Activated T-cell treated with anti-CD3 and anti-CD28 coated beads, Interleukin-2, amount 50 U/mL, for 72 hours (primary cell): ENCODE results near the gene CYSLTR1. TPM values are rescaled to one million over a fixed set of nuclear protein-coding genes. Genes with fewer than 3 reads are reported as not detected.
A peak's percentile ranks its signal among the peaks of the same experiment; 100 is the strongest.

Experiments
- ATAC-seq, 2 donors: fragments of 150-1000 bp; cut with Tn5 transposase; replicated peaks in 1 of 2; 2 replicates each; pipeline ENCODE4 v1.10.0; 2021; ENCODE audit warnings: moderate library complexity in 2 of 2, mild to moderate bottlenecking in 1 of 2
- DNase-seq, 2 donors: peaks; one replicate each; pipeline ENCODE4 v3.0.0; 2021 to 2022; ENCODE audit warnings: mixed read lengths in 1 of 2
- H3K27ac Mint-ChIP-seq: one replicate; pipeline ENCODE4 v1.8.0; 2022; ENCODE audit warnings: mild to moderate bottlenecking, moderate library complexity, mixed read lengths
- H3K27me3 Mint-ChIP-seq: one replicate; pipeline ENCODE4 v1.8.0; 2022; ENCODE audit warnings: low read depth, mixed read lengths
- H3K36me3 Mint-ChIP-seq, 2 donors: one replicate each; pipeline ENCODE4 v1.8.0; 2022; ENCODE audit warnings: mixed read lengths in 2 of 2, mild to moderate bottlenecking in 1 of 2; ENCODE audit not compliant: insufficient read depth in 2 of 2
- H3K4me1 Mint-ChIP-seq: one replicate; pipeline ENCODE4 v1.8.0; 2022; ENCODE audit warnings: low read depth, mixed read lengths
- H3K4me3 Mint-ChIP-seq, 2 donors: one replicate each; pipeline ENCODE4 v1.8.0; 2022; ENCODE audit warnings: mild to moderate bottlenecking in 2 of 2, mixed read lengths in 2 of 2, moderate library complexity in 2 of 2
- H3K9me3 Mint-ChIP-seq, 2 donors: one replicate each; pipeline ENCODE4 v1.8.0; 2022; ENCODE audit warnings: mixed read lengths in 2 of 2
- total RNA-seq, 2 donors: library from RNA; stranded (reverse); gene quantifications; one replicate each; pipeline ENCODE4 v1.2.3, GENCODE V29; 2022

Gene CYSLTR1, protein sequence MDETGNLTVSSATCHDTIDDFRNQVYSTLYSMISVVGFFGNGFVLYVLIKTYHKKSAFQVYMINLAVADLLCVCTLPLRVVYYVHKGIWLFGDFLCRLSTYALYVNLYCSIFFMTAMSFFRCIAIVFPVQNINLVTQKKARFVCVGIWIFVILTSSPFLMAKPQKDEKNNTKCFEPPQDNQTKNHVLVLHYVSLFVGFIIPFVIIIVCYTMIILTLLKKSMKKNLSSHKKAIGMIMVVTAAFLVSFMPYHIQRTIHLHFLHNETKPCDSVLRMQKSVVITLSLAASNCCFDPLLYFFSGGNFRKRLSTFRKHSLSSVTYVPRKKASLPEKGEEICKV
- 1 to 10 TPM; 2.9 to 6.6 TPM for total RNA-seq

DNA sequence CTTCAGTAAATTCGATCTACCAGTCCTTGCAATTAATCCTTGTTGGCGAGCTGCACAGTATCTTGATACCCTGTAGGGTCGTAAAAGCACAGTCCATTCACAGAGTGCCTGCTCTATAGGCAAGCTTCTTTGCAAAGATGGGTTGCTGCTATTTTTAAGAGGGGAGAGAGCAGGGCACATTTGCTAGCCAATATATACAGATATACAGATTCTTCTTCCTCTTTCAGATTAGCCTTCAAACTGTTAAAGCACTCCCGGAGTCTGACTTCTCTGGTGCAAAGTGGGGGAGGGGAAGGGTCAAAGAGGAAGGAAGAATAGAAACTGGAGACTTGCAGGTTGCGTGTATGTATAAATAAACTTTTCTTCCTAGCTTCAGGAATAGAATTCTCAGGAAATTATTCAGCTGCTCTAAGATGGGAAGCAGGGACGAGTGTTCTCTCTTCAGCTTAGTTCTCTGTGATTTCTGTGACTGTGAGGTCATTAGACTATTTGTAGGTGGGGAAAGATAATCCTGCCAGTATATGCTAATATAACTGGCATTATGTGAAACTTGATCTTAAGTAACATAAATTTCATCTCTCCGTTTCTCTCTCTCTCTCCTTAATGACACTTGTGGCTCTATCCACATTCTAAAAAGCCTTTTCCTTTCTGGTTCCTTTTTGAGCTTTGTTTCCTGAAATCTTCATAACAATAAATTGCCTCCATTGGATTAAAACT lies at the start of gene CYSLTR1:
Gene CYSLTR1 (minus strand): TSS at position 242 of the 717 bp plus-strand sequence. CDS start 53,865 bp downstream, outside the sequence.
- no peaks in the 10 kb centered on the region for H3K9me3 Mint-ChIP-seq
- no peak for DNase-seq
- no peaks in the 10 kb centered on the region for H3K36me3 Mint-ChIP-seq
- ATAC-seq = no peak
- no peaks in the 10 kb centered on the region for H3K27me3 Mint-ChIP-seq
- H3K4me3 Mint-ChIP-seq = peak within 1 kb of the TSS; percentile 56 to 70
- H3K27ac Mint-ChIP-seq = peak within 1 kb of the TSS; percentile 89
- H3K4me1 Mint-ChIP-seq = peaks cover 37% of the 10 kb centered on the region

DNA sequence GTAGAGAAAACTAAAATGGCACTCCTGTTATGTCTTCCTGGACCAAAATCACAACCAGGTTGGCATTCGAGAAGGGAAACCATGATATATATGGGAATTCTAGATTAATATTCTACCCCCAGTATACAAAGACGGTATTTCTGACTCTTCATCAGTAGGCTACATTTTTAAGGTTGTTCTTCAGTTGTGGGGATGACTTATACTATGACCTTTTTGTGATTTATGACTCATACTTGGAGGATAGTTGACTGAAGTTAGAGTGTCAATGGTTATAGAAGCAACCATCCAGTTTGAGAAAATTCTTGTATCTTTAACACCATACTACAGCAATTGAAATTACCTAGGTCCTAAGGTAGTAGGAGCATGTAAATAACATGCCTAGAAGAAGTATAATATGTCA lies 49.8 kb upstream of the CYSLTR1 start:
- ATAC-seq = peak; percentile 70 to 82

DNA sequence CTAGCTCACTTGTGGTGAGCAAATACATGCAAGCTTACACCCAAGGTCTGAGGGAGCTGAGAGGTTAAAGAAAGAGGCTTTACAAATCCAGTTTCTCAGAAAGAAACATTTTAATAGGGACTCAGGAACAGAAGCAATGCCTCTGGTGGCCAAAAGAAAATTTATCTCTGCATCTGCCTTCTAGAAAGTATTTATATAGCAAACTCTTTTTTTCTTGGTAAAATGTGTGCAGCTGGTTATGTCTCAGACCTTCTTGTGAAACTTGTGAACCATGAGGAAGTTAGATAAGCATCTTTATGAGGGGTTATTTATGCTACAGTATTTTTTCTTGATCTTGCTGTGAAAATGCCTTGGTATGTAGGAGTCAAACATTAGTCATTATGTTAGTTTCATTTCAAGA lies 48.5 kb upstream of the CYSLTR1 start:
- peaks cover 21% of the 10 kb centered on the region for H3K27me3 Mint-ChIP-seq
- H3K4me3 Mint-ChIP-seq = peak overlapping the region in 1 of 2 donors; percentile 14
- peaks cover 9 to 10% of the 10 kb centered on the region in 2 donors for H3K9me3 Mint-ChIP-seq
- H3K27ac Mint-ChIP-seq = no peak overlapping the region
- DNase-seq (no peak), ATAC-seq (peak; percentile 88 to 94)
- H3K4me1 Mint-ChIP-seq = peaks cover 30% of the 10 kb centered on the region
- peaks cover 13 to 15% of the 10 kb centered on the region in 2 donors for H3K36me3 Mint-ChIP-seq

More for the DNA sequence above, 49.8 kb upstream of the CYSLTR1 start:
- peaks cover 12% of the 10 kb centered on the region for H3K27me3 Mint-ChIP-seq
- H3K27ac Mint-ChIP-seq = no peak overlapping the region
- H3K4me1 Mint-ChIP-seq = peaks cover 19% of the 10 kb centered on the region
- peaks cover 3 to 7% of the 10 kb centered on the region in 2 donors for H3K9me3 Mint-ChIP-seq
- peaks cover 9 to 15% of the 10 kb centered on the region in 2 donors for H3K36me3 Mint-ChIP-seq
- no peak for DNase-seq
- no peak overlapping the region for H3K4me3 Mint-ChIP-seq

DNA sequence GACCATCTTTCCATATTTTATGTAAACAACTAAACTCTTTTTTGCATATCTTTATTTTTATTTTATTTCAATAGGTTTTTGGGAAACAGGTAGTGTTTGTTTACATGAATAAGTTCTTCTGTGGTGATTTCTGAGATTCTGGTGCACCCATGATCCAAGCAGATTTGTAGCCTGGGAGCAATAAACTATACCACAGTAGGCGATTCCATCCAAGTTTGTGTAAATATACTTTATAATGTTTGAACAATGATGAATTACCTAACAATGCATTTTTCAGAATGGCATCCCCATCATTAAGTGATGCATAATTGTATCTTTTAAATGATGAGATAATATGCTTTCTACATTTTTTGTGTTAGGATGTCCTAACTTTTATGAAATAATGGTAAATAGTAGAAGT lies 39.2 kb upstream of the CYSLTR1 start:
- Mint-ChIP-seq H3K4me1 (peaks cover 6% of the 10 kb centered on the region), H3K27me3 (peaks cover 5% of the 10 kb centered on the region), H3K36me3 (peaks cover 4 to 10% of the 10 kb centered on the region in 2 donors), H3K27ac (no peak overlapping the region), H3K9me3 (peaks cover 11 to 12% of the 10 kb centered on the region in 2 donors), H3K4me3 (no peak overlapping the region)
- no peak for DNase-seq
- no peak for ATAC-seq

DNA sequence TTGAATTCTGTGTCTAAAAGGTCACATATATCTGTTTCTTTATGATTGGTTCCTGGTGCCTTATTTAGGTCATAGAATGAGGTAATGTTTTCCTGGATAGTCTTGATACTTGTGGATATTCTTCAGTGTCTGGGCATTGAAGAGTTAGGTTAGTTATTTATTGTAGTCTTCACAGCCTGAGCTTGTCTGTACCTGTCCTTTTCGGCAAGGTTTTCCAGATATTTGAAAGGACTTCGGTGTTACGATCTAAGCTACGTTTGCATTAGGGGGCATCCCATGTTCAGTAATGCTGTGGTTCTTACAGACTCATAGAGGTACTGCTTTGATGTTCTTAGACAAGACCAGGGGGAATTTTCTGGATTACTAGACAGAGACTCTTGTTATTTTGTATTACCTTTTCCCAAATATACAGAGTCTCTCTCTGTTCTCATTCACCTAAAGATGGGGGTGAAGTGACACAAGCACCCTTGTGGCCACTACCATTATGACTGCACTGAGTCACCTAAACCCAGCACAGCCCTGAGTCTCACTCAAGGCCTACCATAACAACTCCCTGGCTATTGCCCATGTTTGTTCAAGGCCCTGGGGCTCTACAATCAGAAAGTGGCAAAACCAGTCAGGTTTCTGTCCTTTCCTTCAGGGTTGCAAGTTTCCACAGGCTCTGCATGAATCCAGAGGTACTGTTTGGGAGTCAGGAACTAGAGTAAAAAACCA lies 30.1 kb upstream of the CYSLTR1 start:
- DNase-seq = no peak
- H3K4me3 Mint-ChIP-seq = no peak overlapping the region
- peaks cover 4 to 10% of the 10 kb centered on the region in 2 donors for H3K9me3 Mint-ChIP-seq
- H3K27ac Mint-ChIP-seq = peak overlapping the region; percentile 19
- ATAC-seq = peak; percentile 66 to 75
- peaks cover 9% of the 10 kb centered on the region for H3K27me3 Mint-ChIP-seq
- H3K4me1 Mint-ChIP-seq = no peaks in the 10 kb centered on the region
- H3K36me3 Mint-ChIP-seq = peaks cover 4% of the 10 kb centered on the region in 2 donors

DNA sequence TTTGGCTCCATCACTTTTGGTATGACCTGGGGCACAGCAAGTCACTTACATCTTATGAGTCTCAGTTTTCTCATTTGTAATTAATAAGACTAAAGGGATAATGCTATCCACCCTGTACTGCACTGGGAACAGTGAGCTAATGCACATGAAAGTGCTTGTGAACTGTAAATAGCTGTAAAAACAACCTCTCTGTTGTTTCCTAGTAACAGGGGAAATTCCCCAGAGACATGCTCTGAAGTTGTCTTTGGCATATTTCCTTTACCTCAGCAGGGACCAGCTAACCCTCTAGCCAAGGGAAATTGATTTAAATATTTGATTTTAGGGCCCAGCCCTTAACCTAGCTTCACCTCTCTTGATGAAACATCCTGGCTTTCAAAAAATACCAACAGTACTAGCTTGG lies 6.1 kb upstream of the CYSLTR1 start:
- H3K4me1 Mint-ChIP-seq = peaks cover 38% of the 10 kb centered on the region

DNA sequence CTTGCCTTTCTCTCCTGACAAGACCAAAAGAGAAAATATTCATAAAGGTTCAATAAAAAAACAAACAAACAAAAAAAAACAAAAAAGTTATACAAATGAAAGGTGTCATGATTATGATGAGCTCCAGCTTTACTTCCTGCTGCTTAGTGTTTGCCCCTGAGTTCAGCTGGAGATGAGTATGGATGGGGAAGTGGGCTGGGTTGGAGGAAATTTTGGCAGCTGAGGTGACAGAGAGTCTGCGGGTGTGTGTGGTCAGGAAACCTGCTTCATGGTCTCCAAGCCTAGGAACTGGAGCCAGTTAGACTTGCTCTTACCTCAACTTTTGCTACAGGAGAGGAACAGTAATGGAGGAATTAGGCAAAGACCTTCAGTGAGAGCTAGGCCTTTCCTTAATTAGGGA lies 4.3 kb upstream of the CYSLTR1 start:
- no peak for DNase-seq
- no peak for ATAC-seq
- Mint-ChIP-seq H3K4me1 (peaks cover 38% of the 10 kb centered on the region), H3K27ac (no peak overlapping the region), H3K27me3 (no peaks in the 10 kb centered on the region), H3K4me3 (no peak overlapping the region), H3K9me3 (peaks cover 0 to 2% of the 10 kb centered on the region in 2 donors), H3K36me3 (peaks cover 0 to 2% of the 10 kb centered on the region in 2 donors)

More for the DNA sequence above, 6.1 kb upstream of the CYSLTR1 start:
- DNase-seq (no peak), ATAC-seq (peak; percentile 47 to 49)
- Mint-ChIP-seq H3K4me3 (no peak overlapping the region), H3K36me3 (peaks cover 0 to 4% of the 10 kb centered on the region in 2 donors), H3K27me3 (peaks cover 5% of the 10 kb centered on the region), H3K9me3 (peaks cover 0 to 2% of the 10 kb centered on the region in 2 donors), H3K27ac (no peak overlapping the region)

DNA sequence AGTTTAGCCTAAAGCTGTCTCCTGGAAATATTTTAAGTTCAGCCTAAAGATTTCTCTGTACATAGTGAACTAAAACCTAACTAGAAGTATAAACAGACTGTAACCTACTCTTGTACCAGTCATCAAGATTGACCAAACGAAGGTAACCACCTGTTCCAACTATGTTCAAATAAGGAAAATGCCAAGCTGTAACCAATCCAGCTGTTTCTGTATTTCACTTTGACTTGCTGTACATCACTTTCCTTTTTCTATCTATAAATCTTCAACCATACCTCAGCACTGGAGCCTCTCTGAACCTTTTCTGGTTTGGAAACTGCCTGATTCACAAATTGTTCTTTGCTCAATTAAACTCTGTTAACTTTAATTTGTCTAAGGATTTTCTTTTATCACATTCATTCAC lies 3.1 kb upstream of the CYSLTR1 start:
- H3K9me3 Mint-ChIP-seq = no peaks in the 10 kb centered on the region
- ATAC-seq = peak; percentile 80 to 83
- DNase-seq = no peak
- no peaks in the 10 kb centered on the region for H3K36me3 Mint-ChIP-seq
- H3K4me3 Mint-ChIP-seq = peak overlapping the region; percentile 25 to 56
- peak overlapping the region; percentile 73 for H3K27ac Mint-ChIP-seq
- H3K4me1 Mint-ChIP-seq = peaks cover 38% of the 10 kb centered on the region
- no peaks in the 10 kb centered on the region for H3K27me3 Mint-ChIP-seq

DNA sequence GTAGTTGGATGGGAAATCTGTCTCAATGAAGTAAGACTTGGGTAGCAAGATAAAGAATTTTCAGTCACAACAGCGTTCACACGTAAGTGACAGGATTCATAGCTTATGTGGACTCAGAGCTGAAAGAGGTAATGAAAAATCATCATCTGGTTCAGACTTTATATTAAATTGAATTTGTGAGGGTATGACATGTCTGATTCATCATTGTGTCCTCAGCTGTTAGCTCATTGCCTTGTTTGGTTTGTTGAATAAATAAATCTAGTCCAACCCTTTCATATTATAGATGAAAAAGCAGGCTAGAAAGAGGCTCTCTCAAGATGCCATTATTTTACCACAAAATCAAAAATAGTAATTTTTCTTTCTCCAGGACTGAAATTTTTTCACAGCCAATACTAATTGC lies 2.7 kb upstream of the CYSLTR1 start:
- ATAC-seq (no peak), DNase-seq (no peak)
- H3K36me3 Mint-ChIP-seq = no peaks in the 10 kb centered on the region
- H3K27ac Mint-ChIP-seq = no peak overlapping the region
- H3K4me1 Mint-ChIP-seq = peaks cover 38% of the 10 kb centered on the region
- no peaks in the 10 kb centered on the region for H3K27me3 Mint-ChIP-seq
- H3K9me3 Mint-ChIP-seq = no peaks in the 10 kb centered on the region
- peak overlapping the region; percentile 56 to 60 for H3K4me3 Mint-ChIP-seq

DNA sequence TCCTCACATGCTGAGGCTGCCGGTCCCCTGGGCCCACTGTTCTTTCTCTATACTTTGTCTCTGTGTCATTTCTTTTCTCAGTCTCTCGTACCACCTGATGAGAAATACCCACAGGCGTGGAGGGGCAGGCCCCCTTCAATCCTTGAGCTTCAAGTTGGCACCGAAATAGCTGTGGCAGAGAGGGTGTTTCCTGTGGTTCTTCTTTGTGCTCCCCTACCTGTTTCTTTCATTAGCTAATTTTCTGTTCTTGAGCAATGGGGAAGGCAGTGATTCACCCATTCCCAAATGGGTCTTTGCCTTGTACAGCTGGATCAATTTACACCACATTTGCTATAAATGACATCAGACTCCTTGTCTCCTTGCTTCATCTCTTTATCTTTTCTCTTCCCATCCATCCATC lies 2.1 kb upstream of the CYSLTR1 start:
- Mint-ChIP-seq H3K27ac (peak overlapping the region; percentile 64), H3K36me3 (no peaks in the 10 kb centered on the region), H3K9me3 (no peaks in the 10 kb centered on the region), H3K4me3 (peak overlapping the region; percentile 56 to 60), H3K27me3 (no peaks in the 10 kb centered on the region), H3K4me1 (peaks cover 38% of the 10 kb centered on the region)
- ATAC-seq (peak; percentile 41 to 57), DNase-seq (peak; percentile 17 to 33)

DNA sequence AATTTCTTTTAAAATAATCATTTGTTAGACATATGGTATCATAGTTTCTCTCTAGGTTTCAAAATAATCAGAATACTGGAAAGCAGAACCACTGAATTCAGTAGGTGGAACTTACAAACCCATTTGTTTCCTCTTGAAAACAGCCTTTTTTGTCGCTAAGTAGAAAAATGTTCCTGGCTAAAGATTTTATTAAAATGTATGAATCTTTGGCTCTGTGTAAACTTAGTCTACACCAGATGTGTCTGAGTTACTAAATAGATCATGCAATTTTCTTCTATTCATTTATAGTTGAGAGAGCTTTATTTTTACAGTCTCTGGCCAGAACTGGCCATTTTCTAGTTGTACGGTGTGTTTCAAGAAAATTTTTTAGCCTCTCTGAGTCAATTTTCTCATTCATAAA lies 1.0 kb downstream of the CYSLTR1 start:
- Mint-ChIP-seq H3K9me3 (no peaks in the 10 kb centered on the region), H3K36me3 (no peaks in the 10 kb centered on the region), H3K4me3 (peak overlapping the region; percentile 56 to 70), H3K27ac (peak overlapping the region; percentile 60), H3K27me3 (no peaks in the 10 kb centered on the region), H3K4me1 (peaks cover 39% of the 10 kb centered on the region)
- DNase-seq (no peak), ATAC-seq (no peak)

DNA sequence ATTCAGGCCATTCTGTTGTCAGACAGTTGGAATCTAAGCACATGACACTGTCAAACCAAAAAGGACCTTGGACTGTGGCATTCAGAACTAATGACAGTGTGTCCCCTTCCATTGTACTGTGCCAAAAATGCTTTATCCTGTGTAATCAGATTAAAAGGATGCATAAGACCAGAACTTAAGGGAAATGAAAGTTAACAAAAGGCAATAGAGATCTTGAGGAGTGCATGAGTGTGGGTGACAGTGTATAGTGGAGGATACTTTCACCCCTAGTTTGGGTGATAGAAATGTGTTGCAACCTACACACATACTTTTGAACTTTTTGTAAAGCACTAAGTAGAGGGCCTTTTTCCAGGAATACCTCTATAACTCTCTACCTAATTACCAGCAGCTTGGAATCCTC lies 4.5 kb downstream of the CYSLTR1 start:
- Mint-ChIP-seq H3K4me3 (peak overlapping the region; percentile 51 to 71), H3K27ac (peak overlapping the region; percentile 36), H3K9me3 (peaks cover 2 to 4% of the 10 kb centered on the region in 2 donors), H3K36me3 (peaks cover 5 to 6% of the 10 kb centered on the region in 2 donors), H3K4me1 (peaks cover 21% of the 10 kb centered on the region), H3K27me3 (no peaks in the 10 kb centered on the region)
- DNase-seq (no peak), ATAC-seq (no peak)

DNA sequence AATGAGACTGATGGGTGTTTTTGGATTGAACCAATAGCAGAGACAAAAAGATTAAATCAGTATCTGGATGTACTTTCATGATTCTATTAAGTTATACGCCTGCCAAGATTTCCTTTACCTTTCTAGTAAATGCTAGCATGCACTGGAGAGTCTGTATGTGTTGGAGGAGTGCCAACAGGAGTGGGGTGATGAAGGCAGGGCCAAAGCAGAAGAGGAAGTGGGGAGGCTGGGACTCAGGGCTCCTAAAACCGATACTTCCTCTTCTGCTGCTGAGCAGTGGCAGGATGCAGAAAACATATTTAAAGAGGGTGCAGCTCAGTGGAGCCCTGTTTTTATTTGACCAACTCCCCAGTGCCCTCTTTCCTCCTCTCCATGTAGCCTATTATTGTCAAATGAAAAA lies 5.6 kb downstream of the CYSLTR1 start:
- Mint-ChIP-seq H3K4me1 (peaks cover 21% of the 10 kb centered on the region), H3K36me3 (peaks cover 5 to 6% of the 10 kb centered on the region in 2 donors), H3K9me3 (peaks cover 2 to 4% of the 10 kb centered on the region in 2 donors), H3K27ac (peak overlapping the region; percentile 57), H3K27me3 (no peaks in the 10 kb centered on the region), H3K4me3 (peak overlapping the region; percentile 59 to 69)
- peak; percentile 39 to 42 for DNase-seq
- ATAC-seq = peak; percentile 76 to 81
